ENCODE measurements around the gene ACP6.
"Not testable (repeated sequence)": the region's sequence is repeated elsewhere in the genome, so short reads cannot be mapped to it uniquely, and the experiment has no call there.

The ACP6 gene

GRCh38 chr1:147670319-147671001, at the start of gene ACP6:
ACP6 (minus strand) TSS chr1:147670524; CDS start chr1:147670048, 476 bp downstream.
- peak; percentile 84 to 95 for DNase-seq

GRCh38 chr1:147719711-147720225, 49.4 kb upstream of the ACP6 start:
- no peak for DNase-seq

- no peak for DNase-seq
These were observed 48.8 kb upstream of the ACP6 start for GRCh38 chr1:147719029-147719698.

DNA sequence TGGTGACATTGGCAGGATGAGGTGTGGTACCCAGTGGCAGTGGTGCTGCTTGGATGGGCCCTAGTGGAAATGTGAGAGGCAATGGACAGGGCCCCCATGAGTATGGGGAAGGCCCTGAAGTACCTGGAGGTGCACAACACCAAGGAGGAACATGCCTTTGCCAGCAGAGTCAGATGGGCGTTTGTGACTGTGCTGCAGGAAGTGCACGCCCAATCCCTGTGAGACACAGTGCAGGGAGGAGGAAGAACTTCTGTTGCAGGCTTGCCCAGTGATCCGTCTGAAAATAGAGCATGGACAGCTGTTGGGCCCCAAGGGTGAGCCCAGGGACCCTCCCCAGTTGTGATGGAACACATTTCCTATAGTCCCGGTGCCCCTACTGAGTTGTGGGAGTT, 47.4 kb upstream of the ACP6 start:
- DNase-seq = no peak

DNA sequence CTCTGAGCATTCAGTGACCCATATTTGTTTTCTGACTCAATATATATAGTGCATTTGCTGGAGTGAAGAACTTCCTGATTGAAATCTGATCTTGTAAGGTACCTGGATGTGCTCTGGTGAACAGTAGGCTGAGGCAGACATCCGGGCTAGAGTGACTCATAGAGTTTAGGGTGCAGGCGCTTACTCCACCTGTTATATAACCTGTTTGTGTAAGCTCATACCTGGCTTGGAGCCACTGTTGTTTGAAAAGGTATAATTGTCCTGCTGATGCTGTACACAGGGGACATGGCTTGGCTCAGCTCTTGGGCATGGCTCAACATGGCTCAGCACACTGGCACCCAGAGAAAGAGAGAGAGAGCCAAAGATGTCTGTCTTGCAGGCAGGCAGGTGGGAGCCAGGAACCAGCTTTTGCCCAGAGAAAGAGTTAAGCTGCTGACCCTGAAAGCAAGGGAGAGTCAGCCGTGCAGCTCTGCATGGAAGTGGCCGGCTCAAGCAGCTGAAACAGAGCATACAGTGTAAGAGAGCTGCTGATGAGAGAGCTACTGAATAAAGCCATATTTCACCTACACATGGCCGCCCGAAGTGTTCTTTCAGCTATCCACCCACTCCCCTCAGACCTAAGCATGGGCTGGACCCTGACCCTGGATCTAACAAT, 46.9 kb upstream of the ACP6 start:
- DNase-seq = no peak

GRCh38 chr1:147712605-147713004, 42.3 kb upstream of the ACP6 start:
- DNase-seq = no peak

DNA sequence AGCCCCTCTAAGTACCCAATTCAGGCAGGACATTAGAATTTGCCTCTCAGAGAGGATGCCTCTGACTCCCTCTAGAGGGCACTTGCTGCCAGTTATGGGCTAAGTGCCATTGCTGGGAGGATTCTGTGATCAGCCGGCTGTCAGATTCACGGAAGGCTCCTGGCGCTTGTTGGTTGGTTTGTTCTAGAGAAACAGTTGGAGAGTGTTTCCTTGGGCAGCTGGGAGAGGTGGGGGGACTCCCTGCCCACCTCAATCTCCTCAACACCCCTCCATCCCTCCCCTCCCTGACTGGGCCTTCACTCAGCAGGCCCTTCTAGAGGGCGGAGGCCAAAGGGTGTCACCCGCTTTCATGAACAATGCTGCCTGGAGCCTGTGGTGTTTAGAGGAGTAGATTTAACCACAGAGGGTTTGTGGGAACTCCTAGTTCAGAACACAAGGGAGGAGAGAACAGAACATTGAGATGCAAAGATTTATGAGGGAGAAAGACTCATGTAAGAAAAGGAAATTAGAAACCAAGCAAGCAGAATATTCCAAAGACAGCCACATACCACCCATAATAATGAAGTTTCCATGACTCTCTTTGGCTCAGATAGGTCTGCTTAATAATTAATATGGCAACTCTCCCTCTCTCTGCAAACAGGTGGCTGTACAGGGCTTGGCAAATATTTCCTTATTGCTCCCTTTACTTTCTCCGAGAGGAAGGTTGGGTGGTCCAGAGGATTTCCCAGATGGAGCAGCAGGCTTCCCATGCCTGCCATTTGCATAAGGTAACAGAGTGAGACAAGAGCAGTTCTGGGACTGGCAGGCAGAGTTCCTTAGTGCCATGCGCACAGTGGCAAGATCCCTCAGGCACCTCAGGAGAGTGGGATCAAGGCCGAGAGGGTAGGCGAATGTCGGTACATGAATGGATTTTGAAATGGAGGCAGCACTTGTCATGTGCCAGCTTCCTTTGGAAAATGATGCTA, 30.0 kb upstream of the ACP6 start:
- DNase-seq = peak; percentile 24 to 76

DNA sequence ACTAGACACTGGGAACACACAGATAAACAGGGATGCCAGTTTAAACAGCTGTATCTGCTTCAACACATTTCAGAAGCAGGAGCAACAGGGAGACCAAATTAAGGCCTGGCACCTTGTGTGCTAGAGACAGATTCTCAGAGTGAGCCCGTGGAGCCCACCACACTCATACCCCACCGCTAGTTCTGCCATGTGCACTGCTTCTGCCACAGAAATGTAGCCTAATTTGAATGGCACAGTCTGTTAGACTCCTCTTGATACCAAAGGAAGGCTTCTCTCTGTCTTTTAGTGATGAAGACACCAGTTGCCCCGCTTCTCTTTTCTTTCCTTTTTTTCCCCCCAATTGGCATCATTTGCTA, 29.3 kb upstream of the ACP6 start:
- DNase-seq = no peak

DNA sequence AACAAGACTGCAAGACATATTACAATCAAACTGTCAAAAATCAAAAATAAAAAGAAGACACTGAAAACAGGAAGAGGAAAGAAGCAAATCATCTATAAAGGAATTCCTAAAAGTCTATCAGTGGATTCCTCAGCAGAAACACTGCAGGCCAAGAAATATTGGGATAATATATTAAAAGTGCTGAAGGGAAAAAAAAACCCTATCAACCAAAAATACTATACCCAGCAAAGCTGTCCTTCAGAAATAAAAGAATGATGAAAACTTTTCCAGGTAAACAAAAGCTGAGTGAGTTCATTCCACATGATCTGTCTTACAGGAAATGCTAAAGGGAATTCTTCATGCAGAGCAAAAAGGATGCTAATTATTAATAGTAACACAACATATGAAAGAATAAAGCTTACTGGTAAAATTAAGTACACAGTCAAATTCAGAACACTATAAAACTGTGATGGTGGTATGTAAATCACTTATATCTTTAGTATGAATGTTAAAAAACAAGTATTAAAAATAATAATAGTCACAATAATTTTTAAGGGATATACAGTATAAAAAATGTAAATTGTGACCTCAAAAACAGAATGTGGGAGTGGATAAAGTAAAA, 12.9 kb upstream of the ACP6 start:
- DNase-seq = no peak

- not testable (repeated sequence) for DNase-seq
These were observed 10.4 kb upstream of the ACP6 start for GRCh38 chr1:147680608-147681235.

DNA sequence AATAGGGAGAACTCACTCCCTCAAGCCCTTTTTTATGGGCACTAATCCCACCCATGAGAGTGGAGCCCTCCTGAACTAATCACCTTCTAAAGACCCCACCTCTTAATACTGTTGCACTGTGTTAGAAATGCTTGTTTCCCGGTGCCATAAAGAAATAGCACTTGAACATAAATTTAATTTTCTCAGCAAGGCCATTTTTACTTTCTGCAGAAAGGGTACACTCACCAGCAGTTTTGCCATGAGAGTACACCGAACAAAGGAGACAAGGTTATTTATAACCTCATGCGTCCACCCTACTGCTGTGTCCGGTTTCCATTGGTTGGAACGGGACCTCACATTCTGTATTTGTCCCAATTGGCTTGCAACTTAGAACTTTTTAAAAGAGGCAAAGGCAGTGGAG, 7.4 kb upstream of the ACP6 start:
- DNase-seq = not testable (repeated sequence)

DNA sequence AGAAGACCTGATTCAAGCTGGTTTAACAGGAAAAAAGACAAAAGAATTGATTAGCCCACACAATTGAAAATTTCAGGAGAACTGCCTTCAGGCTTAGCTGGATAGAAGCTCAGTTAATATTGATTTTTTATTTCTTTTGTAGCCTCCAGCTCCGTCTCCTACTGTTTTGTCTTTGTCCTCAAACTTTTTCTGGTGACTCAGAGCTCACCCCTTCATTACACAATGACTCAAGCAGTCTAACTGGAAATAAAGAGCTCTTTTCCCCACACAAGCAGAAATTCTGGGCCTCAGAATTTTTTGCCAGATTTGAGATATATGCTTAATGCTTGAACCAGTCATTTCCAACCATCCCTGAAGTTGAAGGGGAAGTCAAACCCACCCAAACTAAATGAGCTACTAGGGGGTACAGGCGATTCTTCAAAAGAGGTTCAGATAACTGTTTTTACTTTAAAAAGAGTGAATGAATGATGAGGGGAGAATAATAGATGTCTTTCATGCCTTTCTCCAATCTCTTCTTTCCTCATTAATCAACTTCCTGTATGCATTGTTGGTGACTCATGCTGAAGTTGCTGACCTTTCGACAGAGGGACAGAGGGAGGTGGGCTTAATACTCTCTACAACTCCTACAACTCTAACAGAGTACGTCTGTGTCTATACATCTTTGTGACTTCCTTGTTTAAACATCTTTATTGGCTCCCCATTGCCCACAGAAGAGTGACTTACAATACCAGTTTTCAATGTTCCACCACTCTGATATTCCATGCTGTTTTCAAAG, 6.2 kb upstream of the ACP6 start:
- DNase-seq = no peak

GRCh38 chr1:147673816-147674215, 3.5 kb upstream of the ACP6 start:
- DNase-seq = no peak

GRCh38 chr1:147673406-147673805, 3.1 kb upstream of the ACP6 start:
- DNase-seq = no peak

GRCh38 chr1:147669469-147670318, 630 bp downstream of the ACP6 start:
- DNase-seq = peak; percentile 11 to 53

DNA sequence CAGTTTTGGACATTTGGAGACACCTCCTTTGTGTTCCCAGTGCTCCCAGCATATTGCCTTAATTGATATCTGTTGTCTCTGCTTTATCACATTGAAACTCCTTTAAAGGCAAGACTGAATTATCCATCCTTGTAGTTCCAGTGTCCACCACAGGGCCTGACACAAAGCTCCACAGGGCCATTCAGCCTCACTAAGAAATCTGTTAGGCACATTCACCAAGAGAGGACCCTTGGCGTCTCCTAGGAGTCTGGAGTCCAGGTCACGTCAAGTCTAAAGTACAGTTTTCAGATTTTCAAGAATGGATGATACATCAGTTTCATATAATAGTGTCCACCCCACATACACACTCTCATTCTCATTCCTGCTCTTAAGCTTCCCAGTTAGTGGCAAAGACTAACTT, 4.8 kb downstream of the ACP6 start:
- no peak for DNase-seq

DNA sequence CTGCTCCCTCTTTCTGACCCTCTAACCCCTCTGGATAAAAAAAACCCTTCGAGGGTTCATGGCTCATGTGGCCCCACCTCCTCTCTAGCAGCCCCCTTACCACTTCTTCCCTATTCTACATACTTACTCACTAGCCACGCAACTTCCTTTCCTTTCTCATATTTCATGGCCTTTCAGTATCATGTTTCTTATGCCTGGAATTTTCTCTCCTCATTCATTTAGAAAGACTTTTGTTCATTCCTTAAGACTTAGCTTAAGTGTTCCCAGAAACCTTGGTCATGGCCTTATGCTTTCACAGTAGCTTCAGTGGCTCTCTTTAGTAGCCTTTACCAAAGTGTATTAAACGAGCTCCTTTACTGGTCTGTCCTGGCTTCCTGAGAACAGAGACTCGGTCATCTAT, 6.1 kb downstream of the ACP6 start:
- no peak for DNase-seq

DNA sequence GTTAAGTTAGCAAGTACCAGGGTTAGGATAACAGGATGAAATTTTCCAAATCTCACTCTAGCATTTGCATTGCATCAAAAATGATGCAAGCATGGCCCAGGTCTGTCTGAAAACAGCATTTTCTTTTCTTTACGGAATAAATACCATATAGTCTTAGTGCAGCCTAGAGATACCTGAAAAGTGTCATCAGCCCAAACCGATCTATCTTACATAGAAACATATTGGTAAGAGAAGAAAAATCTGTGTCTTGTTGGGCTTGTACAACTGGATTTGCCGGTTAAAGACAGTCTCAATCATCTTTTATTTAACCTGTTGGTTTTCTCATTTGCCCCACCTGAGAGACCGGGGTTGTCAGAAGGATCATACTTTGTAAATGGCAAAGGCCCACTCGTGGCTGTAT, 15.8 kb downstream of the ACP6 start:
- DNase-seq = no peak

GRCh38 chr1:147652306-147652705, 18.0 kb downstream of the ACP6 start:
- no peak for DNase-seq

GRCh38 chr1:147651466-147651865, 18.9 kb downstream of the ACP6 start:
- DNase-seq = no peak

All from NCI-H524 (cell line).